ENCODE data around the gene C1orf35.

The C1orf35 gene

DNA sequence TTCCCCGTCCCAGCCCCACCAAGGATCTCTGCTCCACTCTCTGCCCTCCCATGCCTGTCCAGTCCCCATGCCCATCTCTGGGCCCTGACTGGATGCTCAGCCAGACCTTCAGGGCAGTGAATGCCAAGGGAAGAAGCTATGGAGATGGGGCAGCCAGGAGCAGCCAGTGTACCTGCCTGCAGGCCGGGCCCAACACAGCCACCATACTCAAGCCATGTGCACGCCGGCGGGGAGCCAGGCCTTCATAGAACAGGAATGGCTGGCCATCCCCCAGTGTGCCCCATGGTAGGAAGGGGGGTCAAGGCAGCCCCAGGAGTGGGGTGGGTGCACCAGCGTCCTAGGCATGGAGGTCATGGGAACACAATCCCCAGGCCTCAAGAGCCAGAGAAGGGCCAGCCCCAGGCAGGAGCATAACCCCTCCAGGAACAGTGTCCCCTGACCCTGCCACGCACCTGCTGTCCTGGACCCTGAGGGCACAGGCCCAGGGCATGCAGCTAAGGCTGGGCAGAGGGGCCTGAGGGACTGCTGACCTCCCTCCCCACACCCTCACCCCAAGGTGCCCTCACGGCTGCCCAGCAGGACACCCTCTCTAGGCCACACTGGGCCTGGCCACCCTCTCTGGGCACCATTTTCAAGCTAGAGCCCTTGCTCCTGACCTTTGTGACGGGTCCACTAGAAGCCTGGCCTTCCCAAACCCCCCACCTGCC is 40.9 kb downstream of the C1orf35 start:
- DNase-seq = no peak

DNA sequence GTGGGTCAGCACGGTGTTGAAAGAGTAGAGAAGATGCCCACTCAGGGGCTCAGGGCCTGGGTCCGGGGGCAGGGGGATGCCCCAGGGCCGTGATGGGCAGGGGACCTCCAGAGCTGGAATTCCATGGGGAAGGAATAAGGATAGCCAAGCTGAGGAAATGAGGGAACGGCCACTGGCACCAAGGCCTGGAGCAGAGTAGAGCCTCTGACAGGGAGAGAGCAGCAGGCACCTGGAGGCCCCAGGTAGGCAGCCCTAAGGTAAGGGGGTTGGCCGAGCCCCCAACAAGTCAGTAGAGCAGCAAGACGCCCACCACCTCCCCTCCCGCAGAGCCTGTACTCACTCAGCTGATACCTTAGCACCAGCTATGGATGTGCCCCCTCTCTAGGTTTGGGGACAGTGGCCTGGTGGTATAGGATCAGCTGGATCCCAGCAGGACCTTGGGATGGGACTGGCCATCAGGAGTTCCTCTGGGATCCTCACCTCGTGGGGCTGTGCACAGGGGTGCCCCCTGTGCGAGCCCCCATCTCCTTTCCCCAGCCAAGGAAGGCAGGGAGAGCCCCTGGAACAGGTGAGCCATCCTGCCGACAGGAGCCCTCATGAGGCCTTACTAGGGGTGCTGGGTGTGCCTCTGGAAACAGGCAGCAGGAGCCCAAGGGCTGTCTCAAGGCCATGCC is 41.6 kb downstream of the C1orf35 start:
- DNase-seq = no peak

GRCh38 chr1:228060458-228061190 is 42.5 kb downstream of the C1orf35 start:
- no peak for DNase-seq

- peak; percentile 48 for DNase-seq
These were observed 43.3 kb downstream of the C1orf35 start for GRCh38 chr1:228059634-228060457.

GRCh38 chr1:228058949-228059633 is 44.0 kb downstream of the C1orf35 start:
- DNase-seq = no peak

DNA sequence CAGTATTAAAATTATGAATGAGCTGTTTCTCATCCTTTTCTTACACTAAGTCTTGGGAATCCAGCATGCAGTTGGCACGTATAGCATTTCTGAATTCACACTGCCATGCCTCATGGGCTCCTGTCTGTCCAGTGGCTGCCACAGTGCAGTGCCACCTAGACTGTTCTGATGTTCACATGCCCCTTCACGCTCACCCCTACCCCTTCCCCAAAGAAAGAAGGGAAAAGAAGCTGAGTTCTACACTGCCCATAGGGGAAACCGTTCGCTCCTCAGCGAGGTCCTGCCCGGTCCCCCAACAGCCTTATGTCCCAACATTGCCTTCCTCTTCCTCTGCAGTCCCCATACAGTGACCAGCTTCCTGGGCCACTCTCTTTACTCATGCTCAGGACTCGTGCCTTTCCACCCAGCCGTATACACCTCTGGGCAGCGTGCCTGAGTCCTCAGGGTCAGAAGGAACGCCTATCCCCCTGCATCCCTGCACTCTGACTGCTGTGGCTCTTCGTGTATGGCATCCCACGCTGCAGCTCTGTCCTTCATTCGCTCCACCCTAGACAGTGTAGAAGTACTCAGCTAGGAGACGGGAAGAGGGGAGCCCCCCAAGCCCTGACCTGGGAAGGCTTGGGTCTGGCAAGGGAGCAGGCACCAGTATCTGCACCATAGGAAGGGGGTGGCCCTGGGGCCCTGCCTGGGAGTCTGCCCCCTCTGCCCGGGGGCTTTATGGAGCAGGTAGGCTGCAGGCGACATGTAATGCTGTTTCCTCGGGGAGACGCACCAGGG is 44.8 kb downstream of the C1orf35 start:
- no peak for DNase-seq

Measured in hematopoietic multipotent progenitor cell treated with erythropoietin and hydrocortisone succinate and interleukin-3 and kit ligand, for 8 days (in vitro differentiated cells).